ENCODE results near the gene C10orf95.

The C10orf95 gene

GRCh38 chr10:102433619-102434046, 17.7 kb downstream of the C10orf95 start:
- no peak for DNase-seq

- DNase-seq = peak; percentile 87
These were observed 19.0 kb downstream of the C10orf95 start, which contains the start of gene CUEDC2 for GRCh38 chr10:102432162-102432950. Gene CUEDC2, minus strand, starts transcription at chr10:102432574. Its CDS starts 7,386 bp downstream, at chr10:102425188.

- no peak for DNase-seq
These were observed 19.8 kb downstream of the C10orf95 start for GRCh38 chr10:102431452-102432124.

- DNase-seq = no peak
These were observed 21.9 kb downstream of the C10orf95 start for GRCh38 chr10:102429468-102429867.

GRCh38 chr10:102426803-102427287, 24.5 kb downstream of the C10orf95 start:
- DNase-seq = no peak

GRCh38 chr10:102425444-102425843, 25.9 kb downstream of the C10orf95 start:
- DNase-seq = no peak

- DNase-seq = no peak
These were observed 26.4 kb downstream of the C10orf95 start for GRCh38 chr10:102424916-102425315.

- no peak for DNase-seq
These were observed 27.2 kb downstream of the C10orf95 start for GRCh38 chr10:102424145-102424544.

- DNase-seq = no peak
These were observed 27.9 kb downstream of the C10orf95 start for GRCh38 chr10:102423372-102423968.

GRCh38 chr10:102422545-102423129, 28.7 kb downstream of the C10orf95 start:
- peak; percentile 20 for DNase-seq

- no peak for DNase-seq
These were observed 29.4 kb downstream of the C10orf95 start for GRCh38 chr10:102421757-102422512.

GRCh38 chr10:102421507-102421756, 29.9 kb downstream of the C10orf95 start:
- no peak for DNase-seq

- DNase-seq = peak; percentile 87
These were observed 30.4 kb downstream of the C10orf95 start, which contains the start of gene FBXL15 for GRCh38 chr10:102420714-102421506. Gene FBXL15, plus strand, starts transcription at chr10:102420836. Its CDS starts 294 bp downstream, at chr10:102421130.

- DNase-seq = no peak
These were observed 31.1 kb downstream of the C10orf95 start for GRCh38 chr10:102420181-102420713.

GRCh38 chr10:102419269-102420180, 31.8 kb downstream of the C10orf95 start:
- DNase-seq = peak; percentile 61

- peak; percentile 11 for DNase-seq
These were observed 32.6 kb downstream of the C10orf95 start, which contains the start of gene PSD for GRCh38 chr10:102418622-102419268. Gene PSD, minus strand, starts transcription at chr10:102418785. Its CDS starts 1,747 bp downstream, at chr10:102417038.

GRCh38 chr10:102416695-102417094, 34.6 kb downstream of the C10orf95 start:
- DNase-seq = no peak

- no peak for DNase-seq
These were observed 35.1 kb downstream of the C10orf95 start for GRCh38 chr10:102416283-102416682.

GRCh38 chr10:102414749-102415148, 36.6 kb downstream of the C10orf95 start:
- no peak for DNase-seq

All from NCI-H2029 (cell line).